MM.1S (cell line): ENCODE data around the gene SFTPB.
"Not testable (repeated sequence)": the region's sequence is repeated elsewhere in the genome, so short reads cannot be mapped to it uniquely, and the experiment has no call there.

Source experiments
- DNase-seq: peaks from one replicate; pipeline ENCODE4 v3.0.0-alpha.2; 2015
- H2AFZ ChIP-seq: fragments of 300-600 bp; sonication (generic); 2 replicates; pipeline ENCODE4 v1.6.0; 2016; ENCODE audit warnings: antibody characterized with exemption, low read length
- H3F3A ChIP-seq: fragments of 300-600 bp; sonication (generic); 2 replicates; pipeline ENCODE4 v1.6.1; 2016; ENCODE audit warnings: mild to moderate bottlenecking, antibody characterized with exemption, low read length, moderate library complexity, mixed read lengths; ENCODE audit not compliant: insufficient read depth
- H3K27ac ChIP-seq: fragments of 300-600 bp; sonication (generic); 2 replicates; pipeline ENCODE4 v1.5.1; 2016; ENCODE audit warnings: mild to moderate bottlenecking, low read length
- H3K27me3 ChIP-seq: fragments of 300-600 bp; sonication (generic); replicated peaks from 2 replicates; pipeline ENCODE4 v1.6.0; 2016; ENCODE audit warnings: low read length; ENCODE audit not compliant: insufficient read depth
- H3K36me3 ChIP-seq: fragments of 300-600 bp; sonication (generic); replicated peaks from 2 replicates; pipeline ENCODE4 v1.6.1; 2016; ENCODE audit warnings: mild to moderate bottlenecking, low read length, mixed read lengths; ENCODE audit not compliant: insufficient read depth
- H3K4me1 ChIP-seq: fragments of 300-600 bp; sonication (generic); 2 replicates; pipeline ENCODE4 v1.6.1; 2016; ENCODE audit warnings: low read length, mixed read lengths
- H3K4me2 ChIP-seq: fragments of 300-600 bp; sonication (generic); 2 replicates; pipeline ENCODE4 v1.6.0; 2016; ENCODE audit warnings: low read depth, low read length
- H3K4me3 ChIP-seq: fragments of 300-600 bp; sonication (generic); 2 replicates; pipeline ENCODE4 v1.5.1; 2016; ENCODE audit warnings: low read length, mixed read lengths
- H3K79me2 ChIP-seq: fragments of 300-600 bp; sonication (generic); 2 replicates; pipeline ENCODE4 v1.6.1; 2016; ENCODE audit warnings: mixed run types, low read length, mixed read lengths
- H3K9ac ChIP-seq: fragments of 300-600 bp; sonication (generic); 2 replicates; pipeline ENCODE4 v1.6.1; 2016; ENCODE audit warnings: low read length, mixed read lengths
- H3K9me2 ChIP-seq: fragments of 300-600 bp; sonication (generic); replicated peaks from 2 replicates; pipeline ENCODE4 v1.6.1; 2016; ENCODE audit warnings: mild to moderate bottlenecking, low read length, mixed read lengths; ENCODE audit not compliant: insufficient read depth
- H3K9me3 ChIP-seq: fragments of 300-600 bp; sonication (generic); replicated peaks from 2 replicates; pipeline ENCODE4 v1.6.1; 2016; ENCODE audit warnings: mild to moderate bottlenecking, low read length, mixed read lengths; ENCODE audit not compliant: insufficient read depth
- H4K20me1 ChIP-seq: fragments of 300-600 bp; sonication (generic); 2 replicates; pipeline ENCODE4 v1.6.1; 2016; ENCODE audit warnings: mild to moderate bottlenecking, low read length, moderate library complexity, mixed read lengths; ENCODE audit not compliant: insufficient read depth
- EZH2 ChIP-seq: fragments of 300-600 bp; sonication (generic); optimal IDR thresholded peaks from 2 replicates; pipeline ENCODE3; 2017; ENCODE audit warnings: low read depth, mild to moderate bottlenecking, antibody characterized with exemption, low read length, mixed read lengths
- EZH2phosphoT487 ChIP-seq: fragments of 300-600 bp; sonication (generic); IDR thresholded peaks from 2 replicates; pipeline ENCODE4 v1.6.1; 2018; ENCODE audit warnings: antibody characterized with exemption, low read length
- TF ChIP-seq, protein P1 (sequence below): fragments of 300-600 bp; sonication (generic); IDR thresholded peaks from 2 replicates; pipeline ENCODE4 v1.5.1; 2016; ENCODE audit warnings: antibody characterized with exemption, low read length, mixed read lengths

The SFTPB gene

DNA sequence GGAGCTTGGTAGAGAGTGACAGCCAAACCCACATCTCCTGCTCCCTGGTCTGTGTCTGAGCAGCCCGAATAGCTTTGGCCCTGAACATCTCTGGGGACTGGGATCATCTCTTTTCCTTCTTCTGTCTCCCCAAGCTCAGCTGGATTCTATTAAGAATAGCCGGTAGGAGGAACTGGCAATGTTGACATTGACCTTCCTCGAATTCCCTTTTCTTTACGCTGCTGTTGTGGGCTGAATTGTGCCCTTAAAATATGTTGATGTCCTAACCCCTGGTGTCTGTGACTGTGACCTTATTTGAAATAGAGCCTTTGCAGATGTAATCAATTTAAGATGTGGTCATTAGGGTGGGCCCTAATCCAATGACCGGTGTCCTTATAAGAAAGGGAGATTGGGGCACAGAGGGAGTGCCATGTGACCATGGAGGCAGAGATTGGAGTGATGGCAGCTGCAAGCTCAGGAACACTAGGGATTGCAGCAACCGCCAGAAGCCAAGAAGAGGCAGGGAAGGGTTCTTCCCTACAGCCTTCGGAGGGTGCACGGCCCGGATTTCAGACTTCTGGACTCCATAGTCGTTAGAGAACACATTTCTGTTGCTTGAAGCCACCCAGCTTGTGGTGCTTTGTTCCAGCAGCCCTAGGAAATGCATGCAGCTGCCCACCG, 5.8 kb upstream of the SFTPB start:
- H3K9ac ChIP-seq, result no peak overlapping the region
- no peaks in the 10 kb centered on the region for H3K9me3 ChIP-seq
- no peak overlapping the region for H3K4me3 ChIP-seq
- H2AFZ ChIP-seq, result no peak overlapping the region
- H3K27ac ChIP-seq, result no peak overlapping the region
- H3F3A ChIP-seq, result no peaks in the 10 kb centered on the region
- H3K27me3 ChIP-seq, result no peaks in the 10 kb centered on the region
- TF ChIP-seq, protein P1, sequence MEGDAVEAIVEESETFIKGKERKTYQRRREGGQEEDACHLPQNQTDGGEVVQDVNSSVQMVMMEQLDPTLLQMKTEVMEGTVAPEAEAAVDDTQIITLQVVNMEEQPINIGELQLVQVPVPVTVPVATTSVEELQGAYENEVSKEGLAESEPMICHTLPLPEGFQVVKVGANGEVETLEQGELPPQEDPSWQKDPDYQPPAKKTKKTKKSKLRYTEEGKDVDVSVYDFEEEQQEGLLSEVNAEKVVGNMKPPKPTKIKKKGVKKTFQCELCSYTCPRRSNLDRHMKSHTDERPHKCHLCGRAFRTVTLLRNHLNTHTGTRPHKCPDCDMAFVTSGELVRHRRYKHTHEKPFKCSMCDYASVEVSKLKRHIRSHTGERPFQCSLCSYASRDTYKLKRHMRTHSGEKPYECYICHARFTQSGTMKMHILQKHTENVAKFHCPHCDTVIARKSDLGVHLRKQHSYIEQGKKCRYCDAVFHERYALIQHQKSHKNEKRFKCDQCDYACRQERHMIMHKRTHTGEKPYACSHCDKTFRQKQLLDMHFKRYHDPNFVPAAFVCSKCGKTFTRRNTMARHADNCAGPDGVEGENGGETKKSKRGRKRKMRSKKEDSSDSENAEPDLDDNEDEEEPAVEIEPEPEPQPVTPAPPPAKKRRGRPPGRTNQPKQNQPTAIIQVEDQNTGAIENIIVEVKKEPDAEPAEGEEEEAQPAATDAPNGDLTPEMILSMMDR, result no peak
- no peak for TF ChIP-seq EZH2
- TF ChIP-seq EZH2phosphoT487, result no peak
- no peak for DNase-seq
- no peaks in the 10 kb centered on the region for H3K9me2 ChIP-seq
- H3K4me1 ChIP-seq, result peaks cover 1% of the 10 kb centered on the region
- H3K36me3 ChIP-seq, result no peaks in the 10 kb centered on the region
- H3K79me2 ChIP-seq, result no peaks in the 10 kb centered on the region
- no peak overlapping the region for H3K4me2 ChIP-seq
- no peaks in the 10 kb centered on the region for H4K20me1 ChIP-seq

DNA sequence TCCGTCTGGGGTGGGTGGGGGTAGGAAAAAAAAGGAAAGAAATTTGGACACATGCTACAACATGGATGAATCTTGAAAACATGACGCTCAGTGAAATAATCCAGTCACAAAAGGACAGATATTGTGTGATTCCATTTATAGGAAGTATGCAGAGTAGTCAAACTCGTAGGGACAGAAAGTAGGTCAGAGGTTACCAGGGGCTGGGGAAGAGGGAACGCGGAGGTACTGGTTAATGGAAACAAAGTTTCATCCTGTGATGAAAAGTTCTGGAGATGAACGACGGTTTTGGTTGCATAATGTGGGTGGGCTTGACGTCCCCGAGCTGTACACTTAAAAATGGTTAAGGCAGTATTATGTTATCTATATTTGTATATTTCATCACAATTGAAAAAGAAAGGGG, 4.5 kb upstream of the SFTPB start:
- no peaks in the 10 kb centered on the region for H3K36me3 ChIP-seq
- H4K20me1 ChIP-seq, result no peaks in the 10 kb centered on the region
- H3K9ac ChIP-seq, result no peak overlapping the region
- no peak overlapping the region for H3K27ac ChIP-seq
- no peaks in the 10 kb centered on the region for H3K9me2 ChIP-seq
- no peaks in the 10 kb centered on the region for H3F3A ChIP-seq
- no peak for DNase-seq
- H3K79me2 ChIP-seq, result no peaks in the 10 kb centered on the region
- H3K4me1 ChIP-seq, result no peaks in the 10 kb centered on the region; the same call in 1 of the 2 replicates
- no peaks in the 10 kb centered on the region for H3K9me3 ChIP-seq
- no peak for TF ChIP-seq EZH2phosphoT487
- TF ChIP-seq, protein P1, result no peak
- TF ChIP-seq EZH2, result no peak
- no peak overlapping the region for H3K4me2 ChIP-seq
- no peaks in the 10 kb centered on the region for H3K27me3 ChIP-seq
- H3K4me3 ChIP-seq, result no peak overlapping the region
- no peak overlapping the region for H2AFZ ChIP-seq

DNA sequence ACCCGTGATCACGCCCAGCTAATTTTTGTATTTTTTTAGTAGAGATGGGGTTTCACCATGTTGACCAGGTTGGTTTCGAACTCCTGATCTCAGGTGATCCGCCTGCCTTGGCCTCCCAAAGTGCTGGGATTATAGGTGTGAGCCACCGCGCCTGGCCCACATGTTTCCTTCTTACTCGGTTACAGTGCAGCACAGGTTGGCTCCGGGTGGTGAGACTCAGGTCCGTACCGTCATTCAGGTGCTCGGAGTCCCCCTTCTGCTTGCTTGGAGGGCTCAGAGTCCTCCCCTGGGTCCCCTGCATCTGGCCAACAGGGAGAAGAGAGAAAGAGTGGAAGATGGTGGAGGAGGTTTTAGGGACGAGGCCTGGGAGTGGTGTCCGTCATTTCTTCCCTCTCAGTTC, 2.4 kb upstream of the SFTPB start:
- DNase-seq, H3K4me1 ChIP-seq, H3K27ac ChIP-seq, H3K4me2 ChIP-seq, H3K9me2 ChIP-seq, H3K9ac ChIP-seq, H3K36me3 ChIP-seq, H3K4me3 ChIP-seq, H3K9me3 ChIP-seq, H3K79me2 ChIP-seq, H4K20me1 ChIP-seq, H2AFZ ChIP-seq, H3K27me3 ChIP-seq, H3F3A ChIP-seq: not testable (repeated sequence)

- H3K4me3 ChIP-seq, result no peak overlapping the region
- H2AFZ ChIP-seq, result 0 out of 2 replicates have a peak overlapping the region, but pooled peaks have one; percentile 31
- no peaks in the 10 kb centered on the region for H3F3A ChIP-seq
- H3K4me1 ChIP-seq, result no peaks in the 10 kb centered on the region; the same call in 1 of the 2 replicates
- H3K79me2 ChIP-seq, result no peaks in the 10 kb centered on the region
- H3K9ac ChIP-seq, result no peak overlapping the region
- no peaks in the 10 kb centered on the region for H3K27me3 ChIP-seq
- H3K9me3 ChIP-seq, result no peaks in the 10 kb centered on the region
- no peaks in the 10 kb centered on the region for H4K20me1 ChIP-seq
- no peak overlapping the region for H3K4me2 ChIP-seq
- no peaks in the 10 kb centered on the region for H3K9me2 ChIP-seq
- no peak for DNase-seq
- H3K27ac ChIP-seq, result no peak overlapping the region
- TF ChIP-seq EZH2phosphoT487 (no peak), EZH2 (no peak)
- TF ChIP-seq, protein P1, result no peak
- no peaks in the 10 kb centered on the region for H3K36me3 ChIP-seq
Measured at GRCh38 chr2:85669549-85669948, 1.6 kb upstream of the SFTPB start.
